ENCODE measurements around the gene KLK13.

KLK13 gene

GRCh38 chr19:51083181-51083580 lies 18.3 kb upstream of the KLK13 start:
- TF ChIP-seq CTCF (IDR thresholded peaks at IDR 0.05) (no peak), ZFX (IDR thresholded peaks at IDR 0.05; ENCODE audit: borderline replicate concordance) (no peak)

GRCh38 chr19:51082611-51083010 lies 17.7 kb upstream of the KLK13 start, which contains the start of gene KLK14:
Gene KLK14, minus strand, starts transcription at chr19:51082887. Its CDS starts 273 bp downstream, at chr19:51082614.
- TF ChIP-seq ZFX (IDR thresholded peaks at IDR 0.05; ENCODE audit: borderline replicate concordance) = no peak
- no peak for TF ChIP-seq CTCF (IDR thresholded peaks at IDR 0.05)

More at GRCh38 chr19:51083181-51083580, 18.3 kb upstream of the KLK13 start:
- H3K27ac ChIP-seq = no peak overlapping the region

GRCh38 chr19:51081476-51081875 lies 16.6 kb upstream of the KLK13 start:
- no peak overlapping the region for H3K27ac ChIP-seq
- TF ChIP-seq CTCF (IDR thresholded peaks at IDR 0.05) (no peak), ZFX (IDR thresholded peaks at IDR 0.05; ENCODE audit: borderline replicate concordance) (no peak)

More at GRCh38 chr19:51082611-51083010, 17.7 kb upstream of the KLK13 start, which contains the start of gene KLK14:
- no peak within 1 kb of the TSS for H3K27ac ChIP-seq

- H3K27ac ChIP-seq = no peak overlapping the region
- TF ChIP-seq ZFX (IDR thresholded peaks at IDR 0.05; ENCODE audit: borderline replicate concordance) (no peak), CTCF (IDR thresholded peaks at IDR 0.05) (no peak)
Measured at GRCh38 chr19:51079481-51080110, 14.7 kb upstream of the KLK13 start.

GRCh38 chr19:51078731-51079130 lies 13.8 kb upstream of the KLK13 start:
- no peak overlapping the region for H3K27ac ChIP-seq
- TF ChIP-seq ZFX (IDR thresholded peaks at IDR 0.05; ENCODE audit: borderline replicate concordance) = no peak
- no peak for TF ChIP-seq CTCF (IDR thresholded peaks at IDR 0.05)

GRCh38 chr19:51078104-51078503 lies 13.2 kb upstream of the KLK13 start:
- H3K27ac ChIP-seq = no peak overlapping the region
- no peak for TF ChIP-seq ZFX (IDR thresholded peaks at IDR 0.05; ENCODE audit: borderline replicate concordance)

GRCh38 chr19:51076631-51077213 lies 11.8 kb upstream of the KLK13 start:
- TF ChIP-seq ZFX (IDR thresholded peaks at IDR 0.05; ENCODE audit: borderline replicate concordance) = no peak
- TF ChIP-seq CTCF (IDR thresholded peaks at IDR 0.05) = no peak

More at GRCh38 chr19:51076631-51077213, 11.8 kb upstream of the KLK13 start:
- no peak overlapping the region for H3K27ac ChIP-seq

Measured in 22Rv1 (cell line).